GM12878 (cell line): Measurements from ENCODE around the gene RYR2. TPM values are rescaled to one million over a fixed set of nuclear protein-coding genes. Genes with fewer than 3 reads are reported as not detected.

Source experiments
- ATAC-seq: fragments of 200-7000 bp; cut with Tn5 transposase; 3 replicates; pipeline ENCODE4 v1.9.1; 2020; ENCODE audit warnings: mild to moderate bottlenecking, moderate library complexity
- BruUV-seq: library from RNA; stranded (reverse); fragments of 400-500 nt; replicated peaks from 2 replicates; lab custom pipeline; 2021; lab: Mats Ljungman, UMichigan
- CTCF ChIA-PET: fragments of 300-600 bp; sonication (Branson Sonifier 250); formaldehyde crosslinking; extraction: SDS; loops from one replicate; lab custom pipeline; 2021; ENCODE audit warnings: inconsistent platforms; lab: Yijun Ruan, JAX
- POLR2A ChIA-PET: fragments of 350-600 bp; formaldehyde crosslinking; extraction: SDS; loops from one replicate; lab custom pipeline; 2021; ENCODE audit warnings: inconsistent platforms; lab: Charles Lee
- RAD21 ChIA-PET: fragments of 300-600 bp; sonication (Branson Sonifier 250); formaldehyde crosslinking; loops from one replicate; lab custom pipeline; 2023; ENCODE audit warnings: antibody characterized with exemption; ENCODE audit not compliant: unreplicated experiment; lab: Charles Lee
- SMC1A ChIA-PET: fragments of 300-600 bp; sonication (Branson Sonifier 250); formaldehyde crosslinking; loops from one replicate; lab custom pipeline; 2023; ENCODE audit not compliant: unreplicated experiment, uncharacterized antibody; lab: Charles Lee
- DNase-seq: peaks from one replicate; pipeline ENCODE4 v3.0.0-alpha.2; 2011; ENCODE audit warnings: low read depth, low spot score
- FAIRE-seq: peaks from 3 replicates; lab custom pipeline; 2011; peaks lifted over from hg19 to GRCh38; lab: Jason Lieb, UNC
- H2AFZ ChIP-seq: 2 replicates; pipeline ENCODE4 v1.6.0; 2011; ENCODE audit warnings: low read depth, low read length, control low read depth; ENCODE audit not compliant: control insufficient read depth
- H3K27ac ChIP-seq: 2 replicates; pipeline ENCODE4 v1.5.1; 2011; ENCODE audit warnings: control low read depth; ENCODE audit not compliant: control insufficient read depth, insufficient read depth
- H3K27me3 ChIP-seq, 2 experiments: replicated peaks in 1 of 2; 2 replicates each; pipeline versions ENCODE4 v1.6.0 to v1.6.1; 2011; ENCODE audit warnings: low read length in 1 of 2; ENCODE audit not compliant: control insufficient read depth in 2 of 2, insufficient read depth in 2 of 2
- H3K36me3 ChIP-seq, 2 experiments: 2 replicates each; pipeline ENCODE4 v1.5.1; 2011; ENCODE audit warnings: low read length in 1 of 2; ENCODE audit not compliant: control insufficient read depth in 2 of 2, insufficient read depth in 2 of 2
- H3K4me1 ChIP-seq: 2 replicates; pipeline ENCODE4 v1.6.1; 2011; ENCODE audit warnings: mild to moderate bottlenecking, low read length, moderate library complexity, mixed read lengths; ENCODE audit not compliant: control insufficient read depth, insufficient read depth
- H3K4me2 ChIP-seq: 2 replicates; pipeline ENCODE4 v1.6.0; 2011; ENCODE audit warnings: control low read depth; ENCODE audit not compliant: control insufficient read depth, insufficient read depth
- H3K4me3 ChIP-seq: fragments of 200-600 bp; sonication (generic); 2 replicates; pipeline ENCODE4 v1.5.1; 2016
- H3K79me2 ChIP-seq: 2 replicates; pipeline ENCODE4 v1.6.0; 2011; ENCODE audit warnings: low read length; ENCODE audit not compliant: control insufficient read depth, insufficient read depth
- H3K9ac ChIP-seq: 2 replicates; pipeline ENCODE4 v1.8.0; 2011; ENCODE audit warnings: low read length, control low read depth, mixed read lengths; ENCODE audit not compliant: control insufficient read depth, insufficient read depth
- H3K9me3 ChIP-seq: replicated peaks from 3 replicates; pipeline ENCODE4 v1.5.1; 2011; ENCODE audit warnings: mild to moderate bottlenecking, low read length; ENCODE audit not compliant: control insufficient read depth, insufficient read depth
- H4K20me1 ChIP-seq: 2 replicates; pipeline ENCODE4 v1.6.0; 2011; ENCODE audit not compliant: control insufficient read depth, insufficient read depth
- BMI1 ChIP-seq: fragments of 450-650 bp; IDR thresholded peaks from 2 replicates; pipeline ENCODE4 v1.6.1; 2016; ENCODE audit warnings: mild to moderate bottlenecking, moderate library complexity, borderline replicate concordance
- CHD1 ChIP-seq: IDR thresholded peaks from 2 replicates; pipeline ENCODE4 v1.6.1; 2012; ENCODE audit warnings: low read depth, low read length, improper control_type of control experiment
- EGR1 ChIP-seq, 2 experiments: IDR thresholded peaks; 1 replicate in 1 of 2; 2 replicates in 1 of 2; pipeline ENCODE4 v1.6.1; 2011 to 2012; ENCODE audit warnings: low read depth in 2 of 2, low read length in 2 of 2, borderline replicate concordance in 1 of 2, mild to moderate bottlenecking in 1 of 2, moderate library complexity in 1 of 2
- EZH2 ChIP-seq: IDR thresholded peaks from 2 replicates; pipeline ENCODE4 v1.6.1; 2012; ENCODE audit warnings: low read depth, mild to moderate bottlenecking, control low read depth, inconsistent platforms, low read length, borderline replicate concordance; ENCODE audit not compliant: control insufficient read depth
- HCFC1 ChIP-seq: fragments of 150-350 bp; IDR thresholded peaks from 2 replicates; pipeline ENCODE4 v1.6.1; 2014; ENCODE audit warnings: low read length
- MYB ChIP-seq: fragments of 150-350 bp; IDR thresholded peaks from 2 replicates; pipeline ENCODE4 v1.6.1; 2014; ENCODE audit warnings: mild to moderate bottlenecking, low read depth, low read length, borderline replicate concordance
- NFYB ChIP-seq: IDR thresholded peaks from 2 replicates; pipeline ENCODE4 v1.6.1; 2011; ENCODE audit warnings: low read depth, mild to moderate bottlenecking, low read length, improper control_type of control experiment, moderate library complexity; ENCODE audit not compliant: insufficient read depth
- SREBF1 ChIP-seq: IDR thresholded peaks from 2 replicates; pipeline ENCODE4 v1.6.1; 2012; ENCODE audit warnings: mild to moderate bottlenecking, low read length
- STAT1 ChIP-seq: fragments of 450-650 bp; conservative IDR thresholded peaks from 2 replicates; pipeline ENCODE4 v1.6.1; 2014; ENCODE audit warnings: antibody characterized with exemption, mild to moderate bottlenecking
- SUZ12 ChIP-seq: fragments of 200-600 bp; sonication (generic); IDR thresholded peaks from one replicate; pipeline ENCODE4 v1.6.1; 2018; ENCODE audit warnings: antibody characterized with exemption, mild to moderate bottlenecking; ENCODE audit not compliant: unreplicated experiment
- ZNF274 ChIP-seq: IDR thresholded peaks from one replicate; pipeline ENCODE4 v1.8.0; 2011; ENCODE audit not compliant: insufficient read length, insufficient read depth
- WGBS: methylation state at CpG from one replicate; pipeline ENCODE4 v1.1.6; 2016; ENCODE audit warnings: low lambda C conversion rate; ENCODE audit not compliant: insufficient replicate concordance, insufficient coverage; ENCODE audit errors: missing lambda C conversion rate; 5-methylcytosine and 5-hydroxymethylcytosine counted together
- in situ Hi-C: fragments of 300-500 bp; cut with MboI; formaldehyde crosslinking; loops from 9 replicates; pipeline ENCODE4 v1.14.3; 2018; ENCODE audit warnings: mixed read lengths
- intact Hi-C: fragments of 100-400 bp; cut with micrococcal nuclease; formaldehyde crosslinking; loops from one replicate; pipeline ENCODE4 v1.14.2; 2022; ENCODE audit not compliant: unreplicated experiment
- polyA plus RNA-seq, 11 experiments: library from polyadenylated mRNA; depleted of rRNA in 4 of 11; unstranded in 6 of 11; stranded (reverse) in 5 of 11; fragments of >200 nt; fragmentation: Nextera tagmentation in 4 of 11; fragmentation: Illumina TruSeq in 1 of 11; extraction: Ambion mirVana in 4 of 11; extraction: Trizol in 1 of 11; gene quantifications; 1 replicate in 1 of 11; 2 replicates in 10 of 11; pipeline versions ENCODE4 v1.2.1 to v1.2.3, GENCODE V29; 2011 to 2016; ENCODE audit warnings: inconsistent platforms in 2 of 11, missing spikeins in 2 of 11, low read depth in 1 of 11
- total RNA-seq, 4 experiments: library from RNA; depleted of rRNA in 3 of 4; stranded (reverse); fragments of >200 nt in 3 of 4; fragmentation: Illumina TruSeq in 1 of 4; extraction: Trizol in 1 of 4; gene quantifications; 2 replicates each; pipeline versions ENCODE4 v1.2.1 to v1.2.3, GENCODE V29; 2013 to 2021
- TF ChIP-seq, protein P1 (sequence below): fragments of 450-650 bp; IDR thresholded peaks from 2 replicates; pipeline ENCODE4 v1.6.1; 2017; ENCODE audit warnings: borderline replicate concordance
- TF ChIP-seq, protein P2 (sequence below): fragments of 450-650 bp; conservative IDR thresholded peaks from 2 replicates; pipeline ENCODE4 v1.6.1; 2017; ENCODE audit warnings: mild to moderate bottlenecking, moderate library complexity

Gene RYR2
- total and polyA plus RNA-seq, 10 of the 15 experiments (the other 5 are each of a cell fraction or from before 2014, with no cell fraction given) = 0.01 to 0.04 TPM; not detected in 8

DNA sequence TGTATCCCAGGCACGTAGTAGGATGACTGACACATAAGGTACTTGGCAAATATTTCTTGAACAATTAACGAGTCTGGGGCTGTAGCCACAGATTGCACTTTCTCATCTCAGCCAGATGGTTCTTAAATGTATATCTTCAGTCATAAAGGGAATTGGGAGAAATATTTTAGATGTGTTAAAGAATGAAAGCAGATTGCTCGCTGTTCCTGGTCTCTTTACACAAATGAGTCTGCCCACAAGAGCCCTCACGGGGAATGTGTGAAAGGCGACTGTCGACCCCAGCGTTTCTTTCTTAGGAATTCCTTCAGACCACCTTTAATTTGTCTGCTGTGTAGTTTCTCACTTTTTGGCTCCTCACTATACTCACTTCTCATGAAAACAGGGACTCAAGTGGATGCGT lies 38.5 kb upstream of the RYR2 start:
- Histone ChIP-seq H3K79me2 (no peaks in the 10 kb centered on the region), H3K4me1 (no peaks in the 10 kb centered on the region), H3K4me3 (no peak overlapping the region), H3K9me3 (no peaks in the 10 kb centered on the region), H3K27me3 (peaks cover 0 to 2% of the 10 kb centered on the region in 2 experiments; a peak in 1 of 4 replicates), H3K27ac (no peak overlapping the region), H3K4me2 (no peak overlapping the region), H2AFZ (no peak overlapping the region), H3K36me3 (no peaks in the 10 kb centered on the region), H3K9ac (no peak overlapping the region), H4K20me1 (no peaks in the 10 kb centered on the region)
- SMC1A ChIA-PET = no interaction called here
- DNase-seq (no peak), FAIRE-seq (no peak), ATAC-seq (no peak)
- TF ChIP-seq, protein P1, sequence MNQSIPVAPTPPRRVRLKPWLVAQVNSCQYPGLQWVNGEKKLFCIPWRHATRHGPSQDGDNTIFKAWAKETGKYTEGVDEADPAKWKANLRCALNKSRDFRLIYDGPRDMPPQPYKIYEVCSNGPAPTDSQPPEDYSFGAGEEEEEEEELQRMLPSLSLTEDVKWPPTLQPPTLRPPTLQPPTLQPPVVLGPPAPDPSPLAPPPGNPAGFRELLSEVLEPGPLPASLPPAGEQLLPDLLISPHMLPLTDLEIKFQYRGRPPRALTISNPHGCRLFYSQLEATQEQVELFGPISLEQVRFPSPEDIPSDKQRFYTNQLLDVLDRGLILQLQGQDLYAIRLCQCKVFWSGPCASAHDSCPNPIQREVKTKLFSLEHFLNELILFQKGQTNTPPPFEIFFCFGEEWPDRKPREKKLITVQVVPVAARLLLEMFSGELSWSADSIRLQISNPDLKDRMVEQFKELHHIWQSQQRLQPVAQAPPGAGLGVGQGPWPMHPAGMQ = no peak
- TF ChIP-seq SREBF1 (no peak), NFYB (no peak), CHD1 (no peak), EZH2 (no peak), MYB (no peak), HCFC1 (no peak), SUZ12 (no peak), EGR1 (IDR thresholded peaks at IDR 0.05; ENCODE audit: borderline replicate concordance in 1 of 2, low read depth in 2 of 2, low read length in 2 of 2) (no peak), BMI1 (no peak), STAT1 (no peak), ZNF274 (no peak)
- TF ChIP-seq, protein P2, sequence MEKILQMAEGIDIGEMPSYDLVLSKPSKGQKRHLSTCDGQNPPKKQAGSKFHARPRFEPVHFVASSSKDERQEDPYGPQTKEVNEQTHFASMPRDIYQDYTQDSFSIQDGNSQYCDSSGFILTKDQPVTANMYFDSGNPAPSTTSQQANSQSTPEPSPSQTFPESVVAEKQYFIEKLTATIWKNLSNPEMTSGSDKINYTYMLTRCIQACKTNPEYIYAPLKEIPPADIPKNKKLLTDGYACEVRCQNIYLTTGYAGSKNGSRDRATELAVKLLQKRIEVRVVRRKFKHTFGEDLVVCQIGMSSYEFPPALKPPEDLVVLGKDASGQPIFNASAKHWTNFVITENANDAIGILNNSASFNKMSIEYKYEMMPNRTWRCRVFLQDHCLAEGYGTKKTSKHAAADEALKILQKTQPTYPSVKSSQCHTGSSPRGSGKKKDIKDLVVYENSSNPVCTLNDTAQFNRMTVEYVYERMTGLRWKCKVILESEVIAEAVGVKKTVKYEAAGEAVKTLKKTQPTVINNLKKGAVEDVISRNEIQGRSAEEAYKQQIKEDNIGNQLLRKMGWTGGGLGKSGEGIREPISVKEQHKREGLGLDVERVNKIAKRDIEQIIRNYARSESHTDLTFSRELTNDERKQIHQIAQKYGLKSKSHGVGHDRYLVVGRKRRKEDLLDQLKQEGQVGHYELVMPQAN = no peak
- POLR2A ChIA-PET = no interaction called here
- BruUV-seq = no TSS peak
- RAD21 ChIA-PET = no interaction called here
- intact Hi-C loops (no loop called here), in situ Hi-C loops (no loop called here)
- CTCF ChIA-PET = no interaction called here
- WGBS = 38% methylated on average over 8 of the region's 8 CpGs
